ENCODE measurements around the gene THEMIS. TPM values are rescaled to one million over a fixed set of nuclear protein-coding genes. Genes with fewer than 3 reads are reported as not detected.

The THEMIS gene
- total RNA-seq, 1 donor from 2014 or later: 0.07 TPM

GRCh38 chr6:127811900-127812570 lies 88.8 kb downstream of the THEMIS start:
- DNase-seq (ENCODE audit: low read depth) (no peak), FAIRE-seq (no peak)
- Histone ChIP-seq H3K27ac (ENCODE audit: low read depth, low read length) (no peak overlapping the region), H3K4me2 (ENCODE audit: low read length) (no peak overlapping the region), H3K4me1 (ENCODE audit: insufficient read depth, low read length) (no peaks in the 10 kb centered on the region), H2AFZ (ENCODE audit: low read depth, low read length) (no peak overlapping the region), H4K20me1 (ENCODE audit: insufficient read depth, low read length) (no peaks in the 10 kb centered on the region), H3K27me3 (ENCODE audit: insufficient read depth, low read length) (peaks cover 2% of the 10 kb centered on the region), H3K9ac (ENCODE audit: low read length) (no peak overlapping the region), H3K36me3 (ENCODE audit: insufficient read depth, low read length) (no peaks in the 10 kb centered on the region), H3K9me3 (ENCODE audit: insufficient read depth, low read depth, low read length) (no peaks in the 10 kb centered on the region), H3K79me2 (ENCODE audit: insufficient read depth, low read length) (no peaks in the 10 kb centered on the region), H3K4me3 (ENCODE audit: insufficient read depth, low read depth, low read length) (no peak overlapping the region)
- Mint-ChIP-seq H3K27ac (ENCODE audit: unreplicated experiment) (no peak overlapping the region), H3K4me1 (ENCODE audit: low read depth, unreplicated experiment) (no peaks in the 10 kb centered on the region), H3K9me3 (ENCODE audit: unreplicated experiment) (no peaks in the 10 kb centered on the region), H3K27me3 (ENCODE audit: low read depth, unreplicated experiment) (peaks cover 3% of the 10 kb centered on the region), H3K4me3 (ENCODE audit: unreplicated experiment) (no peak overlapping the region), H3K36me3 (ENCODE audit: low read depth, unreplicated experiment) (no peaks in the 10 kb centered on the region)
- TF ChIP-seq EZH2 (IDR thresholded peaks at IDR 0.05; ENCODE audit: insufficient read depth, low read length): no peak
- TF ChIP-seq CTCF (IDR thresholded peaks at IDR 0.05; ENCODE audit: insufficient read depth, low read depth, low read length): no peak

- no peak overlapping the region for H3K27ac Mint-ChIP-seq (ENCODE audit: unreplicated experiment)
- no peaks in the 10 kb centered on the region for H3K9me3 ChIP-seq (ENCODE audit: insufficient read depth, low read depth, low read length)
Measured at GRCh38 chr6:127807806-127808517, 92.9 kb downstream of the THEMIS start.

More at GRCh38 chr6:127807806-127808517, 92.9 kb downstream of the THEMIS start:
- H3K9ac ChIP-seq (ENCODE audit: low read length): no peak overlapping the region
- no peak for FAIRE-seq
- no peak overlapping the region for H3K27ac ChIP-seq (ENCODE audit: low read depth, low read length)
- H4K20me1 ChIP-seq (ENCODE audit: insufficient read depth, low read length): no peaks in the 10 kb centered on the region
- H3K4me1 ChIP-seq (ENCODE audit: insufficient read depth, low read length): no peaks in the 10 kb centered on the region
- no peak overlapping the region for H3K4me3 ChIP-seq (ENCODE audit: insufficient read depth, low read depth, low read length)
- TF ChIP-seq CTCF (IDR thresholded peaks at IDR 0.05; ENCODE audit: insufficient read depth, low read depth, low read length) (no peak), EZH2 (IDR thresholded peaks at IDR 0.05; ENCODE audit: insufficient read depth, low read length) (no peak)
- Mint-ChIP-seq H3K4me3 (ENCODE audit: unreplicated experiment) (no peak overlapping the region), H3K4me1 (ENCODE audit: low read depth, unreplicated experiment) (no peaks in the 10 kb centered on the region), H3K27me3 (ENCODE audit: low read depth, unreplicated experiment) (no peaks in the 10 kb centered on the region), H3K36me3 (ENCODE audit: low read depth, unreplicated experiment) (no peaks in the 10 kb centered on the region), H3K9me3 (ENCODE audit: unreplicated experiment) (no peaks in the 10 kb centered on the region)
- H3K4me2 ChIP-seq (ENCODE audit: low read length): no peak overlapping the region
- no peaks in the 10 kb centered on the region for H3K27me3 ChIP-seq (ENCODE audit: insufficient read depth, low read length)
- H2AFZ ChIP-seq (ENCODE audit: low read depth, low read length): no peak overlapping the region
- DNase-seq (ENCODE audit: low read depth): no peak
- no peaks in the 10 kb centered on the region for H3K79me2 ChIP-seq (ENCODE audit: insufficient read depth, low read length)
- H3K36me3 ChIP-seq (ENCODE audit: insufficient read depth, low read length): no peaks in the 10 kb centered on the region

Measured in astrocyte (in vitro differentiated cells and primary cell).